ENCODE data around the gene TMEM87A. TPM values are rescaled to one million over a fixed set of nuclear protein-coding genes. Genes with fewer than 3 reads are reported as not detected.

The TMEM87A gene
- total and polyA plus RNA-seq, 2 experiments from 2014 or later = 41.8 to 43.5 TPM

DNA sequence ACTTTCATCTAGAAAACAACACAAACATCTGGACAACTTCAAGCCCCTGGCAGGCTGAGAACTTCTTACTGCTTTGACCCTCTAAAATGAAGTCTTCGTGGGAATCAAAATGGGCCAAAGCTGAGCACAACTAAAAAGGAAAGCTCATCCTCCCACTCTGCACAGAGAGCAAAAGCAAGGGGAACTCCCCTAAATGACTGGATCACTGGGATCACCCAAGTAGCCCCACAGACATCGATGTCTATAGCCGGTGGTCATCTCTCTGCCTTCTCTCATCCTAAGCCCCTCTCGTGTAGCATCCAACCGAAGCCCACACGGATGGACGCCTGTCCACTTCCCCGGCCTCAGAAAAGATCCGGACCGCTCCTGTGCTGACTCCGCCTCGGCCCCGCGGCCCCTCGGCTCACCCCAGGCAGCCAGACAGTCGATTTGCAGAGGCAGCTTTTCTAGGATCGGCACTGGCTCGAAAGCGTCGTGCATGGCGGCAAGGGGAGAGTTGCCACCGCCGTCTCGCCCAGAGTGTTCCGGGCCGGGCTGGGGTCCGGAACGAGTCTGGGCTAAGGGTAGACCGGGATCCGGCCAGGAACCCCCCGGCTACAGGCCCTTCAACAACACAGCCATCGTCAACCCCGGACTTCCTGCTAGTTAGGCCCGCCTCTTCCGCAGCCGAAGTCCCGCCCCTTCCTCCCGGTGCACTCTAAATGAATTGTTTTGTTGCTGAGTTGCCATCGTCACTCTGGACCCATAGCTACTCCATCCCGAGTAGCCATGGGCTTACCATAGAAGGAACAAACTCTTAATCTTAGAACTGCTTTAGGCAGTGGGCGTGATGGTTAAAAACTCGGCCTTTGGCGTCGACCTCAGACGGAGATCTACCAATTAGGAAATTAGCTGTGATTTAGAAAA lies 65.3 kb downstream of the TMEM87A start, which contains the start of gene VPS39:
Gene VPS39 (minus strand): TSS at position 631 of the 906 bp plus-strand sequence. CDS start 151 bp downstream, at position 480.
- Histone ChIP-seq H3K4me3 (peak within 1 kb of the TSS; percentile 83), H3K4me2 (peak within 1 kb of the TSS; percentile 90), H3K9me2 (ENCODE audit: insufficient read depth) (no peaks in the 10 kb centered on the region; the same call in 1 of the 2 replicates), H3K36me3 (ENCODE audit: insufficient read depth) (peaks cover 13% of the 10 kb centered on the region; the same call in 1 of the 2 replicates), H2AFZ (peak within 1 kb of the TSS; percentile 70; the same call in 1 of the 2 replicates), H3F3A (replicated peaks; ENCODE audit: low read depth) (peaks cover 8% of the 10 kb centered on the region; the same call in 1 of the 2 replicates), H3K27me3 (ENCODE audit: insufficient read depth) (no peaks in the 10 kb centered on the region), H4K20me1 (replicated peaks; ENCODE audit: insufficient read depth) (0 out of 2 replicates have a peak, but pooled peaks cover 3% of the 10 kb centered on the region), H3K4me1 (ENCODE audit: insufficient read depth) (peaks cover 5% of the 10 kb centered on the region; the same call in 1 of the 2 replicates), H3K27ac (ENCODE audit: low read depth) (peak within 1 kb of the TSS; percentile 82), H3K79me2 (replicated peaks; ENCODE audit: insufficient read depth) (peaks cover 29% of the 10 kb centered on the region)
- TF ChIP-seq POLR2AphosphoS5 (IDR thresholded peaks at IDR 0.05; ENCODE audit: low read depth) = peak; percentile 86
- TF ChIP-seq ZNF331 (CRISPR knock-in tag; IDR thresholded peaks at IDR 0.05; ENCODE audit: low read depth) = no peak
- Mint-ChIP-seq H3K27ac (peak within 1 kb of the TSS; percentile 91), H3K36me3 (ENCODE audit: low read depth) (peaks cover 21% of the 10 kb centered on the region; the same call in 2 of the 3 replicates), H3K27me3 (ENCODE audit: insufficient read depth, low read depth, poor library complexity) (peaks cover 7% of the 10 kb centered on the region), H3K4me1 (peaks cover 7% of the 10 kb centered on the region), H3K9me3 (no peaks in the 10 kb centered on the region), H3K4me3 (peak within 1 kb of the TSS; percentile 98)
- ATAC-seq = peak; percentile 99
- DNase-seq (ENCODE audit: low spot score) = peak; percentile 96

DNA sequence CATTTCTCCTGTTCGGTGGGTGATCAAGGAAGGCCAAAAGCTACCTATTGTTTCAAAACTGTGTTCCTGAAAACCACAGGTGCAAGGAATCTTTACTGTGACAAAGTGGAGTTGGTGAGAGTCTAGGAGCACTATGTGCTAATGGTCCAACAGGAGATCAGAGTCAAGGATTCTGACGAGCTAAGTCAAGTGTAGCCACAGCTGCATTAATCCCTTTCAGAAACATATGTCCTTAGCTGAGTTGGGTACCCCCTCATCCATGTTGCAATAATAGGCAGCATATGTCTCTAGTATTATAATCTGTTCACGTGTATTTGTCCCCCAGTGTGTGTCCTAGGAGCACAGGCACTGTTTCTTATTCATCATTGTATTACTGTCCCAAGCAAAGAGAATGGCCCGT lies 66.8 kb downstream of the TMEM87A start:
- no peak overlapping the region for H2AFZ ChIP-seq
- ATAC-seq = no peak
- peaks cover 8% of the 10 kb centered on the region; the same call in 1 of the 2 replicates for H3F3A ChIP-seq (replicated peaks; ENCODE audit: low read depth)
- no peaks in the 10 kb centered on the region; the same call in 1 of the 2 replicates for H3K9me2 ChIP-seq (ENCODE audit: insufficient read depth)
- H3K27me3 ChIP-seq (ENCODE audit: insufficient read depth) = no peaks in the 10 kb centered on the region
- DNase-seq (ENCODE audit: low spot score) = no peak
- no peaks in the 10 kb centered on the region for H3K9me3 Mint-ChIP-seq
- H3K36me3 Mint-ChIP-seq (ENCODE audit: low read depth) = peaks cover 12% of the 10 kb centered on the region; the same call in 2 of the 3 replicates
- H3K27me3 Mint-ChIP-seq (ENCODE audit: insufficient read depth, low read depth, poor library complexity) = peaks cover 5% of the 10 kb centered on the region
- no peak overlapping the region for H3K27ac ChIP-seq (ENCODE audit: low read depth)
- peaks cover 13% of the 10 kb centered on the region; the same call in 1 of the 2 replicates for H3K36me3 ChIP-seq (ENCODE audit: insufficient read depth)
- peaks cover 29% of the 10 kb centered on the region for H3K79me2 ChIP-seq (replicated peaks; ENCODE audit: insufficient read depth)
- 0 out of 2 replicates have a peak overlapping the region, but pooled peaks have one; percentile 90 for H3K4me2 ChIP-seq
- peaks cover 5% of the 10 kb centered on the region; the same call in 1 of the 2 replicates for H3K4me1 ChIP-seq (ENCODE audit: insufficient read depth)
- H3K27ac Mint-ChIP-seq = no peak overlapping the region
- H3K4me3 Mint-ChIP-seq = peak overlapping the region; percentile 98
- H3K4me1 Mint-ChIP-seq = peaks cover 7% of the 10 kb centered on the region
- 0 out of 2 replicates have a peak overlapping the region, but pooled peaks have one; percentile 83 for H3K4me3 ChIP-seq
- 0 out of 2 replicates have a peak, but pooled peaks cover 3% of the 10 kb centered on the region for H4K20me1 ChIP-seq (replicated peaks; ENCODE audit: insufficient read depth)
- TF ChIP-seq ZNF331 (CRISPR knock-in tag; IDR thresholded peaks at IDR 0.05; ENCODE audit: low read depth) (no peak), STAT1 (IDR thresholded peaks at IDR 0.05; ENCODE audit: unreplicated experiment) (no peak), NANOG (IDR thresholded peaks at IDR 0.05; ENCODE audit: borderline replicate concordance) (no peak), EZH2phosphoT487 (IDR thresholded peaks at IDR 0.05; ENCODE audit: unreplicated experiment) (no peak), EZH2 (IDR thresholded peaks at IDR 0.05; ENCODE audit: low read depth, unreplicated experiment) (no peak), POLR2AphosphoS5 (IDR thresholded peaks at IDR 0.05; ENCODE audit: low read depth) (no peak), JUNB (IDR thresholded peaks at IDR 0.05; ENCODE audit: unreplicated experiment) (no peak)
- TF ChIP-seq, protein P1, sequence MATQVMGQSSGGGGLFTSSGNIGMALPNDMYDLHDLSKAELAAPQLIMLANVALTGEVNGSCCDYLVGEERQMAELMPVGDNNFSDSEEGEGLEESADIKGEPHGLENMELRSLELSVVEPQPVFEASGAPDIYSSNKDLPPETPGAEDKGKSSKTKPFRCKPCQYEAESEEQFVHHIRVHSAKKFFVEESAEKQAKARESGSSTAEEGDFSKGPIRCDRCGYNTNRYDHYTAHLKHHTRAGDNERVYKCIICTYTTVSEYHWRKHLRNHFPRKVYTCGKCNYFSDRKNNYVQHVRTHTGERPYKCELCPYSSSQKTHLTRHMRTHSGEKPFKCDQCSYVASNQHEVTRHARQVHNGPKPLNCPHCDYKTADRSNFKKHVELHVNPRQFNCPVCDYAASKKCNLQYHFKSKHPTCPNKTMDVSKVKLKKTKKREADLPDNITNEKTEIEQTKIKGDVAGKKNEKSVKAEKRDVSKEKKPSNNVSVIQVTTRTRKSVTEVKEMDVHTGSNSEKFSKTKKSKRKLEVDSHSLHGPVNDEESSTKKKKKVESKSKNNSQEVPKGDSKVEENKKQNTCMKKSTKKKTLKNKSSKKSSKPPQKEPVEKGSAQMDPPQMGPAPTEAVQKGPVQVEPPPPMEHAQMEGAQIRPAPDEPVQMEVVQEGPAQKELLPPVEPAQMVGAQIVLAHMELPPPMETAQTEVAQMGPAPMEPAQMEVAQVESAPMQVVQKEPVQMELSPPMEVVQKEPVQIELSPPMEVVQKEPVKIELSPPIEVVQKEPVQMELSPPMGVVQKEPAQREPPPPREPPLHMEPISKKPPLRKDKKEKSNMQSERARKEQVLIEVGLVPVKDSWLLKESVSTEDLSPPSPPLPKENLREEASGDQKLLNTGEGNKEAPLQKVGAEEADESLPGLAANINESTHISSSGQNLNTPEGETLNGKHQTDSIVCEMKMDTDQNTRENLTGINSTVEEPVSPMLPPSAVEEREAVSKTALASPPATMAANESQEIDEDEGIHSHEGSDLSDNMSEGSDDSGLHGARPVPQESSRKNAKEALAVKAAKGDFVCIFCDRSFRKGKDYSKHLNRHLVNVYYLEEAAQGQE (IDR thresholded peaks at IDR 0.05; ENCODE audit: unreplicated experiment) = no peak
- TF ChIP-seq, protein P2, sequence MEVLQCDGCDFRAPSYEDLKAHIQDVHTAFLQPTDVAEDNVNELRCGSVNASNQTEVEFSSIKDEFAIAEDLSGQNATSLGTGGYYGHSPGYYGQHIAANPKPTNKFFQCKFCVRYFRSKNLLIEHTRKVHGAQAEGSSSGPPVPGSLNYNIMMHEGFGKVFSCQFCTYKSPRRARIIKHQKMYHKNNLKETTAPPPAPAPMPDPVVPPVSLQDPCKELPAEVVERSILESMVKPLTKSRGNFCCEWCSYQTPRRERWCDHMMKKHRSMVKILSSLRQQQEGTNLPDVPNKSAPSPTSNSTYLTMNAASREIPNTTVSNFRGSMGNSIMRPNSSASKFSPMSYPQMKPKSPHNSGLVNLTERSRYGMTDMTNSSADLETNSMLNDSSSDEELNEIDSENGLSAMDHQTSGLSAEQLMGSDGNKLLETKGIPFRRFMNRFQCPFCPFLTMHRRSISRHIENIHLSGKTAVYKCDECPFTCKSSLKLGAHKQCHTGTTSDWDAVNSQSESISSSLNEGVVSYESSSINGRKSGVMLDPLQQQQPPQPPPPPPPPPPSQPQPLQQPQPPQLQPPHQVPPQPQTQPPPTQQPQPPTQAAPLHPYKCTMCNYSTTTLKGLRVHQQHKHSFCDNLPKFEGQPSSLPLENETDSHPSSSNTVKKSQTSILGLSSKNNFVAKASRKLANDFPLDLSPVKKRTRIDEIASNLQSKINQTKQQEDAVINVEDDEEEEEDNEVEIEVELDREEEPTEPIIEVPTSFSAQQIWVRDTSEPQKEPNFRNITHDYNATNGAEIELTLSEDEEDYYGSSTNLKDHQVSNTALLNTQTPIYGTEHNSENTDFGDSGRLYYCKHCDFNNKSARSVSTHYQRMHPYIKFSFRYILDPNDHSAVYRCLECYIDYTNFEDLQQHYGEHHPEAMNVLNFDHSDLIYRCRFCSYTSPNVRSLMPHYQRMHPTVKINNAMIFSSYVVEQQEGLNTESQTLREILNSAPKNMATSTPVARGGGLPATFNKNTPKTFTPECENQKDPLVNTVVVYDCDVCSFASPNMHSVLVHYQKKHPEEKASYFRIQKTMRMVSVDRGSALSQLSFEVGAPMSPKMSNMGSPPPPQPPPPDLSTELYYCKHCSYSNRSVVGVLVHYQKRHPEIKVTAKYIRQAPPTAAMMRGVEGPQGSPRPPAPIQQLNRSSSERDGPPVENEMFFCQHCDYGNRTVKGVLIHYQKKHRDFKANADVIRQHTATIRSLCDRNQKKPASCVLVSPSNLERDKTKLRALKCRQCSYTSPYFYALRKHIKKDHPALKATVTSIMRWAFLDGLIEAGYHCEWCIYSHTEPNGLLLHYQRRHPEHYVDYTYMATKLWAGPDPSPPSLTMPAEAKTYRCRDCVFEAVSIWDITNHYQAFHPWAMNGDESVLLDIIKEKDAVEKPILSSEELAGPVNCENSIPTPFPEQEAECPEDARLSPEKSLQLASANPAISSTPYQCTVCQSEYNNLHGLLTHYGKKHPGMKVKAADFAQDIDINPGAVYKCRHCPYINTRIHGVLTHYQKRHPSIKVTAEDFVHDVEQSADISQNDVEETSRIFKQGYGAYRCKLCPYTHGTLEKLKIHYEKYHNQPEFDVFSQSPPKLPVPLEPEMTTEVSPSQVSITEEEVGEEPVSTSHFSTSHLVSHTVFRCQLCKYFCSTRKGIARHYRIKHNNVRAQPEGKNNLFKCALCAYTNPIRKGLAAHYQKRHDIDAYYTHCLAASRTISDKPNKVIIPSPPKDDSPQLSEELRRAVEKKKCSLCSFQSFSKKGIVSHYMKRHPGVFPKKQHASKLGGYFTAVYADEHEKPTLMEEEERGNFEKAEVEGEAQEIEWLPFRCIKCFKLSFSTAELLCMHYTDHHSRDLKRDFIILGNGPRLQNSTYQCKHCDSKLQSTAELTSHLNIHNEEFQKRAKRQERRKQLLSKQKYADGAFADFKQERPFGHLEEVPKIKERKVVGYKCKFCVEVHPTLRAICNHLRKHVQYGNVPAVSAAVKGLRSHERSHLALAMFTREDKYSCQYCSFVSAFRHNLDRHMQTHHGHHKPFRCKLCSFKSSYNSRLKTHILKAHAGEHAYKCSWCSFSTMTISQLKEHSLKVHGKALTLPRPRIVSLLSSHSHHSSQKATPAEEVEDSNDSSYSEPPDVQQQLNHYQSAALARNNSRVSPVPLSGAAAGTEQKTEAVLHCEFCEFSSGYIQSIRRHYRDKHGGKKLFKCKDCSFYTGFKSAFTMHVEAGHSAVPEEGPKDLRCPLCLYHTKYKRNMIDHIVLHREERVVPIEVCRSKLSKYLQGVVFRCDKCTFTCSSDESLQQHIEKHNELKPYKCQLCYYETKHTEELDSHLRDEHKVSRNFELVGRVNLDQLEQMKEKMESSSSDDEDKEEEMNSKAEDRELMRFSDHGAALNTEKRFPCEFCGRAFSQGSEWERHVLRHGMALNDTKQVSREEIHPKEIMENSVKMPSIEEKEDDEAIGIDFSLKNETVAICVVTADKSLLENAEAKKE (CRISPR knock-in tag; IDR thresholded peaks at IDR 0.05) = no peak
